ENCODE measurements around the gene PADI1. TPM values are rescaled to one million over a fixed set of nuclear protein-coding genes. Genes with fewer than 3 reads are reported as not detected.

PADI1 gene
- total RNA-seq, 1 donor from 2014 or later, result not detected

DNA sequence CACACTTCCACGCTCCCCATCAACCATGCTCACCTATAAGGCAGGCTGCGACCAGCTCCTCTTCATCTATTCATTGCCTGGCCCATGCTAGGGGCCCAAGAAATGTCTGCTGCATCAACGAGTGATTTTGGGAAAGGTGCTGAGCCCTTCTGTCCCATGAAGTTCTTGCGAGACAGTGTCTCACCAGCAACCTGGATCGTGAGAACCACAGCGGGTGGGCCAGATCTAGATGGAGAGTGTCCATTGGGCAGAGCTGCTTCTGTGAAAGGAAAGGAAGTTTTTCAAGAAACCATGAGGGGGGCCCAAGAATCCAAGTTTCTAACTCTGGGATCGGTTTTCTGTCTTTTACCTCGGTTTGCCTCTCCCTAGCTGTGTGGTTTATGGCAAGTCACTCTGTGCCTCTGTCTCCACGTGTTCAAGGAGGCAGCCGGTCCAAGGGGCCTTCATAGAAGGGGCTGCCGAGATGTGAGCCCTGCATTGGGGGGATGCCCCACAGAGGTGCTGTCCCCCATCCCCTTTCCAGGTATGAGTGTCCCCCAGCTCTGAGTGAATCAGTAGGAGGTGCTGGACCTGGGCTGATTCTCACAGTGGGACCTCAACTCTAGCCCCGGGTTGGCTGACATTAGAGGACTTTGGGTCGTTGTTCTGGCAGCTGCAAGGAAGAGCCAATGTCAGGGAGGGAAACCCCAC, 8.3 kb upstream of the PADI1 start:
- DNase-seq (ENCODE audit: low spot score), result peak; percentile 82

DNA sequence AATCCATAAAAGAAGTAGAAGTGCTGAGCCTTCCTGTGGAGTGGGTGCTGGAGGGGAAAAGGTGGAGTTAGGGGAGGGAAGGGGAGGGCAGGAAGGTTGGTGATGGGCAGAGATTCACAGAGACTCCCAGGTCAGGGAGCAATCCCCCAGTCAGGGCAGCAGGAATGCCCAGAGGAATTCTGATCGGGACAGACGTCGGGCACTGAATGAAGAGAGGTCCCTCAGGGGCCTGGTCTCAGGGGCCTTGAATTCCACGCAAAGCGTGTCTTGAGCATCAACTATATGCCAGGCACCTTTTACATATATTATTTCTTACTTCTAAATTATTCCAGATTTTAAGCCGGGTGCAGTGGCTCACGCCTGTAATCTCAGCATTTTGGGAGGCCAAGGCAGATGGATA, 7.2 kb upstream of the PADI1 start:
- peak; percentile 72 for DNase-seq (ENCODE audit: low spot score)

DNA sequence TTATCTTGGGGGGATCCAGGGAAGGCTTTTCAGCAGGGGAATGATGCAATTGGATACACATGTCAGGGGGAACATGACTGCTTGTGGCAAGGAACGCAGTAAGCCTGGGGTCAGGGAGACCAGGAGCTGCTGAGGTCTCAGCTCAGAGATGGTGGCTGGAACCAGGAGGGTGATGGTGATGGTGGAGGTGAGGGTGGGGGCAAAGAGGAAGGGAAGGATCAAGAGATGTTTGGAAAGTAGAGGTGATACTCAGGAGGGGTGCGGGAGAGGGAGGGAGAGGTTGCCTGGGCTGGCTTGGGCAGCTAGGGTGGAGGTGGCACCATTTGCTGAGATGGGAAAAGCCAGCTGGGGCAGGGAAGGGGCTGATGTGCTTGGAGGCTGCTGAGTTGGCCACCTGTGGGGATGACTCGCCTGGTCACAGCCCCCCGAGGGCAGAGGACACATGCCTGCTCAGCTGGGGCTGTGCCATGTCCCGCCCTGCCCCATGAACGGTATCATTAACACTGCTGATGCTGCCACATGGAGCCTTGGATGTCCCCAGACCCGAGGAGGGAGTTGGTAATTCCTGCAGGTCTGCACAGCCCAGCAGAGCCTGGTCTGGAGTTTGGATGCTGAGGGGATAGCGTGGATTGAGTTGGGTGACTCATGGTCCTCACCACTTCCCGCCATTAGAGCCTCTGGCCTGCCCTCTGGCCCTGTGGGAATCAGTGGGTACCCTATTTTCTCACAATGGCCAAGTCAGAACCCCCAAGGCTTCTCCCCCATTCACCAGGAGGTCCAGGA, 6.3 kb upstream of the PADI1 start:
- peak; percentile 76 for DNase-seq (ENCODE audit: low spot score)

DNA sequence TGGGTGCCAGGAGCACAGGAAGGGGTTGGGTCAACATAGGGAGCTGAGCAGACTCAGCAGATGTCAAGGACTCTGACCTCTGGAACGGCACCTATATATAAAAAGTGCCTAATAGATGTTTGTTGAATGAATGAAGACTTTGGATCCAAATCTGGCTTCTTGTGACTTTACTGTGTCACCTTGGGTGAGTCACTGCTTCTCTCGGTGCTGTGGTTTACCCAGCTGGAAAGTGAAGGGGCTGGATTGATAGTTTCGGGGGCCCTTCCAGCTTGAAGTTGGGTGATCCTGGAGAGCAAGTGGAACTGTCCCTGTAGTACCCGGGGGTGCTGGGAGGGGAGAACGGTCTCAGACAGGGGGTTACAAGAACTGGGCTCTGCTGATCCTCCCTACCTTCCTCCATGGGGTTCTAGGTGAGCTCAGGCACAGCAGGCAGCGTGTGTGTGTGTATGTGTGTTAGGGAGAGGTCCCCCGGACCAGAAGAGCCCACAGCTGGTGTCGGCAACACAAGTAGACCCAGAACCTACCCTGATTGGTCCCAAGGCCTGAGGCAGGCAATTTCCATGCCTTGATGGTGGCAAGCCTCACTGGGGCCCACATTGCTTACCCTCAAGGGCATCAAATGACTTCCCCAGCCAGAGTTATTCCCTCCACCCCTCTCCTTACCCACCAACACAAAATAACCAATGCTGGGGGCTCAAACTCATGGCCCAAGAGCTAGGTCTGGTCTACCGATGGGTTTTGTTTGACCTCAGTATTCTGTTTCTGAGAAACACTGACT, 5.5 kb upstream of the PADI1 start:
- peak; percentile 55 for DNase-seq (ENCODE audit: low spot score)

DNA sequence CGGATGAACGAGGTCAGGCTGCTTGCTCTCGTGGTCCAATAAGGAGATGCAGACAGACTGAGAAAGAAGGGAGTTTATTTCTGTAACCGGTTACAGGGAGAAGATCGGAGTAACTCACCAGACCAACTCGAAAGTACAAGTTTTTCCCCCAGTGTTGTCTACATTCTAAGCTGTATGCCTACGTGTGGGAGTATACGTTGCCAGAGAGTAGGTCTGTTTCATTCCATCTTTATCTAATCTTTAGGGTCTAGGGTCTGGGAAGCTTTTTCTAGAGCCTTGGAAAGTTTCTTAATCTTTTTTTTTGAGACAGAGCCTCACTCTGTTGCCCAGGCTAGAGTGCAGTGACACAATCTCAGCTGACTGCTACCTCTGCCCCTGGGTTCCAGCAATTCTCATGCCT, 4.7 kb upstream of the PADI1 start:
- DNase-seq (ENCODE audit: low spot score), result no peak

DNA sequence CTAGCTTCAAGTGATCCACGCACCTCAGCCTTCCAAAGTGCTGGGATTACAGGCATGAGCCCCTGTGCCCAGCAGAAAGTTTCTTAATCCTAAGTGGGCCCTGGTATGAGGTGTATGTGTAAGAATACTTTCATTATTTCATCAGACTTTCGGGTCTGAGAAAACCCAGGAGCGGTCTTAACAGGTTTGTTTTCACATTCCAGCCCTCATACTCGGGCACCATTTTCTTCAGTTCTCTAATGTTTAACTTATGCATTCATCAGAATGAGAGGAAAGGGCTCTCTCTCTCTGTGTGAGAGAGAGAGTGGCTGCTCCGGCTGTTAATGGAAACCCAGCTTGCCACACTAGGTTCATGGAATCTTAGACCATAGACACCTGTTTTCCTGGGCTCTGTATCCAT, 4.2 kb upstream of the PADI1 start:
- no peak for DNase-seq (ENCODE audit: low spot score)

DNA sequence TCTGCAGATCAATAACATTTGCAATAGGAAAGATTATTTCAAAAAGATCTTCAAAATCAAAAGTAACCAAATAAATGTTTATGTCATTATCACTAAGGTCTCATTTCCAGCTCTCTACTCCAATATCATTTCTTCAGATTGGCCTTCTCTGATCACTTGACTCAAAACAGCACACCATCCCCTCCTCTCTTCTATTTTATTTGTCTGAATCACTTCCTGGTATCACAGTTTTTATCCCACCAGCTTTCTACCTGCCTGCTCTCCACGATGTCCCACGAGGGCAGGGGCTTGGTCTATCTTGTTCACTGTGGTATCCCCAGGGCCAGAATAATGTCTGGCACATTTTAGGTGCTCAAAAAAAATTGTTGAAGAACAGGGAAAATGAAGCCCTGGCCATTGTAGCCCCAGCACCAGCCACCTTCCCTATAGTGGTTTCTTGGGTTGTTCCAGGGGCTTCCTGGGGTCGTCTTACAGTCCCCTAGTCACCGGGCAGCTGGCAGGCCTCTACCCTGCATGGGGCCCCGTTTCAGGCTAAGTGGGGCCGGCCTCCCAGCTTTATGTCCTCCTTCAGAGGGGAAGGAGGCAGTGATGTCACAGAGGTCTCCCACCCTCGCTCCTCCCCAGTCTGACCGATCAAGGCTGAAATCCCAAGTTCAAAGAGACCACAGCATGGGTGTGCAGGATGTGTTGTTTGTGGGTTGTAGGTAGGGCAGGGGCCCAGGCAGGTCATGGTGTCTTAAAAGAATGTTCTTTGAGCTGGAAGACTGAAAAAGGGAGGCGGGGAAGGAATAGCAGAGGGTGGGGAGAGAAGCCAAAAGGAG, 3.5 kb upstream of the PADI1 start:
- peak; percentile 49 for DNase-seq (ENCODE audit: low spot score)

DNA sequence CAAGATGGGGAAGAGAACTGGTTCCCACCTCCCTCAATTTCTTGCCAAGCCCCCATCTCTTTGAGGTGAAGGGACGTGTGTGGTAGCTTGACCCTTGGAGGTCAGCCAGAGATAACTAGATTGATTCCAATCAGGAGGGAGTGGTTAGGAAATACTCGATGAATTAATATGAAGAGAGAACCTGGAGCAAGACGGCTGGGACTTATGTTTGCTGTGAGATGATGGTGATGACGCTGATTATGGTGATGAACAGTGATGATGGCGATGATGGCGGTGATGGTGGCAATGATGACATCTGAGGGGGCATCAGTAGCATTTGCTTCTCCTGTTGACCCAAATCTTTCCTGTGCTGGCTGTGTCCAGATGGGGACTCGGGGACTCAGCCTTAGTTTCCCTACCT, 724 bp downstream of the PADI1 start:
- no peak for DNase-seq (ENCODE audit: low spot score)

DNA sequence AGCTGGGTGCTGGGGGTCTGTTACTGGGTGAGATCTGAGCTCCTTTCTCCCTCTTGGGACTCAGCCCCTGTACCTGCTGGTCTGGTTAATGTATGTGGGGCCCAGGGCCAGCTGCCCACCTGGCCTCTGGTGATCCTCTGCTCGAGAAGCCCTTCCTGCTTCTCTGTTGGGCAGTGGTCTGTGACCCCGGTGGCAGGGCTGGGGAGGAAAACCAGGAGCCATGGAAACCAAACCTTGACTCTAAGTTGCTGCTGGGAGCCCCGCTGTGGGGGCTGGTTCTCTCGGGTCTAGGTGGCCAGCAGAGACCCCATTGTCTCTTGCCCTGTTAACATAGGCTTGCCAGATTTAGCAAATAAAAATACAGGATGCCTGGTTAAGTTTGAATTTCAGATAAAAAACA, 1.3 kb downstream of the PADI1 start:
- no peak for DNase-seq (ENCODE audit: low spot score)

DNA sequence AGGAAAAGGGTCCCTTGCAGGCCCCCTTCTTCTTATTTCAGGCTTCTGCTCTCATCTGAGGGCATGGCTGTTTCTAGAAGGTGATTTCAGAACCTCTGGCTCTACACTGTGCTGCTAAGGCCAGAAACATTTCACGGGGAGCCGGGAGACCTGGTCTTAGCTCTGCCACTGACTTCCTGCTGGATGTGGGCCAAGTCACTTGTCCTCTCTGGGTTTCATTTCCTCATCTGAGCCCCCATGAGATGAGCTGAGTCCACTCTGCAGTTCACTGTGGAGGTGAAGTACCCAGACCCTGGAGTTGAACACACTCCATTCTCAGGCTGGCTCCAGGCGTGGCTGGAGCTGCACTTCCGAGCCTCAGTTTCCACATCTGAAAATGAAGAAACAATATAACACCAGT, 2.1 kb downstream of the PADI1 start:
- DNase-seq (ENCODE audit: low spot score), result no peak

DNA sequence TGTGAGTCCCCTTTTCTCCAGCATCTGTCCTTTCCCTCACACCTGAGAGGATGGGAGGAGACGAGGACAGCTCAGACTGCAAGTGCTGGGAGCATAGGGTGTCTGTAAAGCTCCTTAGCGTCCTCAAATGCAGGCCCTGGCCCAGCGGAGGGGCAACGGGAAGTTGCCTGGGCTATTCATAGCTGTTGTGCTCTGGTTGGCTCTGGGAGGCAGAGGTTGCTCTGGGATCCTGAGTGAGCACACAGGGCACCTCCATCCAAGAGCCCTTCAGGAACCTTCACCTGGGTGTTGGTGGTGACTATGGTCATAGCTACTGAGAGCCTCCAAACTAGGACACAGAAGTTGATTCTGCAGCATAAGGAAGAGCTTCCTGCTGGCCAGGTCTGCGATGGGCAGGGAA, 2.6 kb downstream of the PADI1 start:
- no peak for DNase-seq (ENCODE audit: low spot score)

DNA sequence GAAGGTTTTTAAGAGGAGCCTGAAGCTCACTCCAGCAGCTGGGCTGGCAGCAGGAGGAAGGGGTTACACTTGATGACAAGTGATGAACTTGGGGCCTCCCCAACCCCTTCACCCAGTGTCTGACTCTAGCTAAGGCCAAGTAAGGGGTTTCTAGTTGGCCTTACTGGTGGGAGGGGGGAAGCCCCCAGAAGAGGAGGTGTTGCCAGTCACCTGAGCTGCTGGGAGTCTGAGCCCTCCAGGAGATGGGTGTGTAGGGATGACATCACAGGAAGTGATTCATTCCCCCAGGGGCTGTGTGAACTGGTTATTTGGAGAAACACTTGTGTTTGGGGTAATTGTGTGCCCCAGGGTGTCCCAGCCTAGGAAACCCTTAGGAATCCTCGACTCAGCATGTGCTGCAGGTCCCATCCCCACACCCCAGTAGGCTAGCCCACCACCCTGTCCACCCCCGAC, 3.1 kb downstream of the PADI1 start:
- DNase-seq (ENCODE audit: low spot score), result no peak

DNA sequence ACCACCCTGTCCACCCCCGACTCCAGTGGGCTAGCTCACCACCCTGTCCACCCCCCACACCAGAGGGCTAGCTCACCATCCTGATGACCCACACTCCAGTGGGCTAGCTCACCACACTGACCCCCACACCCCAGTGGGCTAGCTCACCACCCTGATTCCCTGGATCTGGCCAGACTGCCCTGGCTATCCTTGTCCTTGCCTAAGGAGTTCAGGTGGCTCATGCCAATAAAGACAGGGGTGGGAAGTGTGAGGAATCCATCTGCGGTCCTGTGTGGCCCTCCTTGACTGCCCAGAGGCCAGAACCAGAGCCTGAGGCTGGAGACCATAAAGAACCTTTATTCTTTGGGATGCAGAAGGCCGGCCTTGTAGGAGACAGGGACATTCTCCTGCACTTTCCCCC, 3.6 kb downstream of the PADI1 start:
- no peak for DNase-seq (ENCODE audit: low spot score)

DNA sequence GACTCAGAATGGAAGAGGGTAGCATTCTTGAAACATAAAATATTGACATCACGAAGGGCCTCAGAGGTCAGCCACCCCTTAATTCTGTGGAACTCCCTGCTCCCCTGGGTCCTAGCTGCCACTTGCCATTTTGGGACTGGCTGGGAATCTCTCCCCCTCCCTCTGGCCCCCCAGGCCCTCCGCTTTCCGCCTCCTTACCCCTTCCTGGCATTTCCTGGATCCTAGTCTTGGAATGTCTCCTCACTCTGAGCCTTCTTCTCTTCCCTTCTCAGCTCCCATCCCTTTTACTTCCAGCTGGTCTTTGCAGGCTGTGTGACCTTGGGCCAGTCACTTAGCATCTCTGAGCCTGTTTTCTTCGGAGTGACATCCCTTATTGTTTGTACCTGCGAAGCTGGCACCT, 4.5 kb downstream of the PADI1 start:
- no peak for DNase-seq (ENCODE audit: low spot score)

DNA sequence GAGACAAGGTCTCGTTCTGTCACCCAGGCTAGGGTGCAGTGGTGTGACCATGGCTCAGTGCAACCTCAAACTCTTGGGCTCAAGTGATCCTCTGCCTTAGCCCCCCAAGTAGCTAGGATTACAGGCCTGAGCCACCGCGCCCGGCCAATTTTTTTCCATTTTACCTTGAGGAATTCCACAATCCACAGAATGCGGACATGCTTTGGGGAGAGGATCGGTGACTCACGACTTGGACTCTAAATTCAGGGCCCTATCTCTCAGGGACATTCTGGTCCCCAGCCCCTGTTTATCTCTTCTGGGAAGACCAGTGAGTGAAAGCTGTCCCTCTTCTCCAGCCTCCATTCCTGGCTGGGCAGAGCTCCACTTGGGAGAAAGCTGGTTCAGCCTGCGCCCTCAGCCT, 5.2 kb downstream of the PADI1 start:
- DNase-seq (ENCODE audit: low spot score), result no peak

DNA sequence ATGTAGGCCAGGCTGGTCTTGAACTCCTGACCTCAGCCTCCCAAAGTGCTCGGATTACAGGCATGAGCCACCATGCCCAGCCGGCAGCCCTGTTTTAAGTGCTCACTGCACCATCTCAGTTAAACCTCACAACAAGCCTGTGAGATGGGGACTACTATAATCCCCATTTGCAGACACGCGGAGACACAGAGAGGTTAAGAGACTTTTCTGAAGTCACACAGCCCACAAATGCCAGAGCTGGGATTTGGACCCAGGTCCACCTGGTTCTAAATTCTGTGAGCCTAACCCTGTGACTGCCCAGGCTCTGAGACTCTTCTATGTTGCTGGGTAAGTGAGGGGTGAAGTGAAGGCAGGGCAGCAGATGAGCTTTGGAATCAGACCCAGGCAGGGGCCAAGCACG, 6.4 kb downstream of the PADI1 start:
- no peak for DNase-seq (ENCODE audit: low spot score)

DNA sequence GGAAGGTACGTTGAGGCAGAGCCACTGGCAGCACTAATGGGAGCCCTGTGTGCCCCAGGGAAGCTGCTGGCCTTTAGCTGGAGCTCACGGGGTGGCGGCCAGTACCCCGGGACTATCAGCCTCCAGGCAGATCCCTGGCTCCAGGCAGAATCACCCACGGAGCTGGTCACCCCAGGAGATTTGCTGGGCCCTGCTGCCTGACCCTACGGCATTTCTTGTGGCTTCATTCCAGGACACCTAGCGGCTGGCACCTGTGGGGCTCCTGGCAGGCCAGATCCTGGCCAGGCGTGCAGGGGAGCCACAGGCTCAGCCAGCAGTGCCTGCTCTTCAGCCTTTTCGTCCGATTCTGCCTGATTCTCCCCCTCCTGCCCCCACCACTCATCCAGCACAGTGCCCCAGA, 7.1 kb downstream of the PADI1 start:
- no peak for DNase-seq (ENCODE audit: low spot score)

DNA sequence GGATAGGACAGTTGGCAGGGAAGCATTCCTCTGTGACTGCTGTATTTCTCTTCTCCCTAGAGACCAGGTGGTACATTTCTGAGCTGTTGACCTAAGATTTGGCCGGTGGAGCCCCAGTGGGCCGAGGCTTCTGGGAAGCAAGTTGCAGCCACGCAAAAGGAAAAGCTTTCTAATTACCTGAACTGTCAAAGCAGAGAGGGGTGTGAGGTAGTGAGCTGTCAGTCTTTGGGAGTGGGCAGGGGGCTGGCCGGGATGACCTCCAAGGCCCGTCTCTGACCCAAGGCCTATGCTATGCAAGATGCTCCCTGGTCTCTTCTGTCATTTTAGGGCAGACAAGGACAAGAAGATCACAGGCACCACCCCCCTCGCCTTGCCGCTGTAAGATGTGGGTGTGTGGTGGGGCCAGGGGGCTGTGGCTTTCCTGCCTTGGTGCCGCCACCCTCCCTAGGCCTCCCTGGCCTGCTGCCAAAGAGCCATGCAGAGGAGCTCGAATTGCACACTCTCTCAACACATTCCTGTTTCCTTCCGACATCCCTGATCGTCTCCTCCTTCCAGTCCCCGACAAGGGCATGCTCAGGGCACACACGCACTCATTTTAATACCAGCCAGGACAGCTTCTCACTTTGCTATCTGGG, 7.7 kb downstream of the PADI1 start:
- DNase-seq (ENCODE audit: low spot score), result no peak

DNA sequence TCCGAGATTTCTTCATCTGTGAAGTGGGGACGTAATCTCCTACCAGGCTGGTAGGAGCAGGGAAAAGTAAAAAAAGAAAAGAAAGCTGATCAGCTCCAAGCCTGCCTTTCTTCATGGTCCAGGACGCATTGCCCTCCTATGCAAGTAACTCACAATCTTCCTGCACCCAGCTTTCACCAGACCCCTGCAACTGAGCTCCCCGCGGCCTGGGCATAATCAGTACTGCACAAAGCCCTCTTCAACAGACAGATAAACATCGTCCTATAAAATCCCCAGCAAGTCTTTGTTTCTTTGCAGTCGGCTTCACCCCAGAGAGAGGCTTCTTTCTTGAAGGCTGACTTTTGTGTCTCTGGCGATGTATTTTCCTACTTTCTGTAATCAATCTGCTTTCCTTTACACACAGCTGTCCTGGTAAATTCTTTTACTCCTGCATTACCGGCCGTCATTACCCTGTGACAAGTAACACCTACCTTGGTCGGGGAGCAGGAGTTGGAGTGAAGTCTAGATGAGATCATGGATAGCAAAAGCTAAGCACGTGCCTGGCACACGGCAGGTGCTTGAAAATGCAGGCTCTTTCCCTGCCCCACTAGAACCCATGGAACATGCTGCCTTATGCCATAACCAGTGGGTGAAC, 8.3 kb downstream of the PADI1 start:
- no peak for DNase-seq (ENCODE audit: low spot score)

DNA sequence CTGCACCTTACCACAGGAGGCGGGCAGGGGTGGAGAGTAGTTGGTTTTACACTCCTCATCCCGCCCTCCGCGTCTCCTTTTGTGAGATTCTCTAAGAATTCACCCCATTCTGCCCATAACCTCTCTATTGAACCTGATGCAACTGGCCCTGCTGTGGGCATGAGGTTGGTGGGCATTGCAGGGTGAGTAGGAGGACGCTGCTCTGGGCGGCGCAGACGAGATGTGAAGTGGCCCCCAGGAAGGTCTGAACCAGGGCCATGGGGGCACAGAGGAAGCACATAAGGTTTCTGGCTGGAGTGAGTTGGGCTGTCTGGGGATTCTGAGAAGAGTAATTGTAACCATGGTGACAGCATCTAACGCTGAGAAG, 8.8 kb downstream of the PADI1 start:
- DNase-seq (ENCODE audit: low spot score), result no peak
